GM19438 (cell line): ENCODE measurements around the gene TEK.

Source experiments
- ATAC-seq: cut with Tn5 transposase; IDR thresholded peaks from one replicate; pipeline ENCODE4 v1.9.1; 2021; ENCODE audit warnings: low read depth; ENCODE audit not compliant: unreplicated experiment

The TEK gene

GRCh38 chr9:27168951-27169350 lies 59.9 kb downstream of the TEK start:
- ATAC-seq = no peak

GRCh38 chr9:27176971-27177370 lies 67.9 kb downstream of the TEK start:
- ATAC-seq = no peak

GRCh38 chr9:27179245-27179865 lies 70.3 kb downstream of the TEK start:
- no peak for ATAC-seq

DNA sequence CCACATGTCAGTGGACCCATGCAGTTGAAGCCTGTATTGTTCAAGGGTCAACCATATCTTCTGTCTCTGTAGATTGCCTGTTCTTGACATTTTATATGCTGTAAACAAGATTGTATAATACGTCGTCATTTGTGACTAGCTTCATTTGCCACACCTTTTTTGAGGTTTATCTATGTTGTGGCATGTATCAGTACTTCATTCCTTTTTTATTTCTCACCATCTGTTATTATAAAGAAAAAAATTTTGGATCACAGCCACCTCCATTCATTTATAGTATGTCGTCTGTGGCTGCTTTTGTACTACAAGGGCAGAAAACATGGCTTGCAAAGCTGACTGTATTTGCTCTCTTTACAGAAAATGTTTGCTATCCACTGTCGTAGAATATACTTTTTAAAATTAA lies 72.4 kb downstream of the TEK start:
- ATAC-seq = no peak

GRCh38 chr9:27182421-27182820 lies 73.4 kb downstream of the TEK start:
- no peak for ATAC-seq

GRCh38 chr9:27183131-27183530 lies 74.1 kb downstream of the TEK start:
- no peak for ATAC-seq

- no peak for ATAC-seq
Measured at GRCh38 chr9:27183701-27184100, 74.7 kb downstream of the TEK start.

DNA sequence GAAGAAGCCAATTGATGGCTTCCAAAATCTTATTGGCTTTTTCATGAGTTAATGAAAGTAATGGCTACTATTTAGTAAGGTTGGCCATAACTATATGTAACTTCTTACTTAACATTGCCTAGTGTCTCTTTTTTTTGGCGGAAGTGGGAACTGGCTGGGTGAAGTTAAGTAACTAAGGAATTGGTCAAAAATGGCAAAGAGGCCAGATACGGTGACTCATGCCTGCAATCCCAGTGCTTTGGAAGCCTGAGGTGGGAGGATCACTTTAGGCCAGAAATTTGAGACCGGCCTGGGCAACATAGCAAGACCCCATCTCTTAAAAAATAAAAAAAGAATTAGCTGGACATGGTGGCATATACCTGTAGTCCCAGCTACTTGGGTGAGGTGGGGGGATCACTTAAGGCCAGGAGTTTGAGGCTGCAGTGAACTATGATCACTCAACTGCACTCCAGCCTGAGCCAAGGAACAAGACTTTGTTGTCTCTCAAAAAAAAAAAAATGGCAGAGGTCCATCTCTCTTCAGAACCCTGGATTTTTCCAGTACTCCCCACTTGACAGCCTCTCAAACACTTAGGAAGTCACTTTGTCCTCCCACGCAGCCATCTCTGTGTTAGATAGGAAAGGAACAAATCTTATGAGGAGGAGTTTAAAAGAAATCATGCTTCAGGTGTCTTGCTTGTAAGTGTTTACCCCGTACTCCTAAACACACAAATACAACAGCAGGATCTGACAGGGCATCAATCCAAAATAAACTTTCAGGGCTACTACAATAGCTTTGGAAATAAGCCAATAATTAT lies 75.7 kb downstream of the TEK start:
- no peak for ATAC-seq

- ATAC-seq = no peak
Measured at GRCh38 chr9:27188426-27188825, 79.4 kb downstream of the TEK start.

DNA sequence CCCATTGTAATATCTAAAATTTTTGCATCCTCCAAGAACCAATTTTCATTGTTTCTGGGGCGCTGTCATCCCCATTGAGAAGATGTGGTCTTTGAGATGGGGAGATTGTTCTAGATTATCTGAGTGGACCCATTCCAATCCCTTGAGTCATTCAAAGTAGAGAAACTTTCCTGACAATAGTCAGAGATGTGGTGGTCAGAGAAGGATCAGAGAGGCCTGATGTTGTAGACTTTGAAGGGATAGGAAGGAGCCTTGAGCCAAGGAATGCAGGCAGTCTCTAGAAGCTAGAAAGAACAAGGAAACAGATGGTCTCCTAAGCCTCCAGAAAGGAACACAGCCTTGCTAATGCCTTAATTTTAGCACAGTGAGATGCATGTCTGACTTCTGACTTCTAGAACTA lies 80.4 kb downstream of the TEK start:
- ATAC-seq = no peak

DNA sequence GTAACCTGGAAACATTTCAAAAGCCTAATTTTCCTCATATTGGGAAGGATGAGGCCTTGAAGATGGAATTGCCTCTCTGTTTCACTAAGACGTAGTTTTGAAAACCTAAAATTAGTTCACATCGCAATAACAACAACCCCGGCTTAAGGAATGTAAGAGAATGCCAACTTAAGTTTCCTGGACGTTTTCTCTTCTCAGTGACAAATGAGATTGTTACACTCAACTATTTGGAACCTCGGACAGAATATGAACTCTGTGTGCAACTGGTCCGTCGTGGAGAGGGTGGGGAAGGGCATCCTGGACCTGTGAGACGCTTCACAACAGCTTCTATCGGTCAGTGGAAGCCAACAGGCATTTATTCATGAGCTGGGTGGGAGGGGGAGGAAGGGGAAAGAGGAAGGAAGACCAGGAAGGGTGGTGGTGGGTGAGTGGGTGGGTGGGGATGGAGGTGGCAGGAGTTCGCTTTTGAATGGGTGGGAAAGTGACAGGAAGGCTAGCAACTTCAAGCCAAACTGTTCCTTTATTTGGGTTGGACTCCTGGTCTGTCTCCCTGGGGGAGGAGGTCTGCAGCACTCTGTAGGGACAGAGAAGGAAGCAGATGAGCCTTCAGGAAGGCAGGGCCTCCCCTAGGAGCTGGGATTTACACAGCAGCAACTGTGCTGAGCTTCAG lies 83.4 kb downstream of the TEK start:
- ATAC-seq = no peak

DNA sequence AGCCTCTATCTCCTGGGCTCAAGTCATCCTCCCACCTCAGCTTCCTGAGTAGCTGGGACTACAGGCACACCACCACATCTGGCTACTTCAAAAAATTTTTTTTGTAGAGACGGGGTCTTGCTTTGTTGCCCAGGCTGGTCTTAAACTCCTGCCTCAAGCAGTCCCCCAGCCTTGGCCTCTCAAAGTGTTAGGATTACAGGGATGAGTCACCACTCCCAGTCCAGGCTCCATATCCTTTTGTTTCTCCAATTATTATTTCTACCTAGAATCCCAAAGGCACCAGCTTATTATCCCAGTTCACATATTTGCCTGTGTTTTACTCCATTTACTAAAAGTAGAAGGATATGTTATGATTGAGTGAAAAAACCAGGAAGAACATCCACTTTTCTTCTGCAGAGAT lies 84.9 kb downstream of the TEK start:
- ATAC-seq = no peak

GRCh38 chr9:27194401-27195091 lies 85.5 kb downstream of the TEK start:
- ATAC-seq = no peak

GRCh38 chr9:27195191-27195590 lies 86.2 kb downstream of the TEK start:
- no peak for ATAC-seq

DNA sequence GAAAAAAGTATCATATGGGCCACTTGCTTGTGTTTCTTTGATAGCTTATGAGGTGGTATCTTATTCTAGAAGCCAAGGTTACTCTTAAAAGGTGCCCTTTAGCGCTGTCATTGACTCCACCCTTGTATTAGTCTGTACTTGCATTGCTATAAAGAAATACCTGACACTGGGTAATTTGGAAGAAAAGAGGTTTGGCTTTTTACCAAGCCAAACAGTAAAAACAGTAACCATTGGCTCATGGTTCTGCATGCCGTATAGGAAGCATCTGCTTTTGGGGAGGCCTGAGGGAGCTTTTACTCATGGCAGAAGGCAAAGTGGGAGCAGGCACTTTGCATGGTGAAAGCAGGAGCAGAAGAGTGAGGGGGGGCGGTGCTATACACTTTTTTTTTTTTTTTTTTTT lies 87.4 kb downstream of the TEK start:
- ATAC-seq = no peak

- no peak for ATAC-seq
Measured at GRCh38 chr9:27198190-27198589, 89.2 kb downstream of the TEK start.

DNA sequence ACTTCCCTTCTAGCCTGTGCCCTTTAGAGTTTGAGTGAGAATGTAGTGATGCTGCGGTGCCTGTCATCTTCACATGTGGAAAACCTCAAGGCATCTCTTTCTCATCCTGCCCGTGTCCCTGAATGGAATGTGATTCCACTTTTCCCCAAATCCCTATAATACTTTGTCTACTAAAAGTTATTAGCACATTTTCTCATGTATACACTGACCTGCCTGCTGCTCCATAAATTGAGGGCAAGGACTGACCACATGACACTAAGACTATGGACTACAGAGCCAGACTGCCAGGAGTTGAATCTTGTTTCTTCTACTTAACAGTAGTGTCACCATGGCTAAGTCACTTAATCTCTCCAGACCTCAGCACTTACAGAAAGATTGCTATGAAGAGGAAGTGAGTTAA lies 93.0 kb downstream of the TEK start:
- no peak for ATAC-seq

- no peak for ATAC-seq
Measured at GRCh38 chr9:27203783-27204182, 94.8 kb downstream of the TEK start.

DNA sequence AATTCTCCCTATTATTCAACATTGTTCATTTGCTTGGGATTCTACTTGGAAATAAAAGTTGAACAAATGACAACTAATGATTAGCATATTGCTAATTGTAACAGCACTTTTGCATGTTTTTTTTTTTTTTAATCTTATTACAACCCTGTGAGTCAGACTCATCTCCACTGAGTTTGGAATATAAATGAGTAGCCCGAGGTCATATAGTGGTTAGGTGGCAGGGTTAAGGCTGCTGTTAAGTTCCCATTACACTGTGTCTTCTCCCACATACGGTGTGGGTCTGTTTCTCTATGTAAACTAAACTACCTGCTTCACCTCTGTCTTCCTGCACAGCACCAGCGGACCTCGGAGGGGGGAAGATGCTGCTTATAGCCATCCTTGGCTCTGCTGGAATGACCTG lies 95.6 kb downstream of the TEK start:
- no peak for ATAC-seq

- no peak for ATAC-seq
Measured at GRCh38 chr9:27205198-27205597, 96.2 kb downstream of the TEK start.

DNA sequence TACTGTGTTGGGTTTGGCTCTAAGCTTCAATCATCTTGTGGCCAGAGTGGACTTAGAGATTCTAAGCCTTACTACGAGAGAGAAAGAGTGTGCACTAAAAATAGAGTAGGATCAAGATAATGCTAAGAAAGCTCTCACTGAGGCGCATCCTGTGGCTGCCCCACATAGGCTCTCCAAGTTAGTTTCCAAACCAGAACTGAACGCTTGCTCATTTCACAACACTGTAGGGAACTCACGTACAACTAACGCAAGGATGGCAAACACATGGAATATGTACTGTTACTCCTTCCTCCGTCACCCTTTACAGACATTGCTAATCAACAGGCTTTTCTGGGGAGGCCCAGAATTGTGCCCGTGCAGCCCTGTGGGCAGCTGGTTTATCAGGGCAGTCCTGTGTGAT lies 97.0 kb downstream of the TEK start:
- ATAC-seq = no peak
